K562 (cell line): ENCODE data around the gene RRAD. TPM values are rescaled to one million over a fixed set of nuclear protein-coding genes. Genes with fewer than 3 reads are reported as not detected.

Experiments
- ARHGAP35 ChIP-seq: fragments of 450-650 bp; IDR thresholded peaks from 2 replicates; pipeline ENCODE4 v1.6.1; 2018; ENCODE audit not compliant: partially characterized antibody
- ARID1B ChIP-seq: fragments of 450-650 bp; IDR thresholded peaks from 2 replicates; pipeline ENCODE4 v1.6.1; 2016; ENCODE audit warnings: antibody characterized with exemption, mild to moderate bottlenecking, inconsistent platforms
- BDP1 ChIP-seq: IDR thresholded peaks from 3 replicates; pipeline ENCODE4 v1.6.1; 2011; ENCODE audit not compliant: insufficient read length, insufficient read depth
- CAMTA2 ChIP-seq: fragments of 250-450 bp; sonication (Bioruptor Pico); conservative IDR thresholded peaks from 2 replicates; pipeline ENCODE4 v1.5.1; 2022
- COPS2 ChIP-seq: fragments of 450-650 bp; conservative IDR thresholded peaks from 2 replicates; pipeline ENCODE4 v1.6.1; 2016; ENCODE audit warnings: mild to moderate bottlenecking, moderate library complexity
- E2F8 ChIP-seq: fragments of 450-650 bp; IDR thresholded peaks from 2 replicates; pipeline ENCODE4 v1.7.1; 2018; ENCODE audit warnings: mild to moderate bottlenecking, low read depth; ENCODE audit not compliant: partially characterized antibody
- EP300 ChIP-seq: IDR thresholded peaks from 2 replicates; pipeline ENCODE4 v1.6.1; 2012; ENCODE audit warnings: low read length, improper control_type of control experiment
- ERF ChIP-seq: fragments of 450-650 bp; formaldehyde crosslinking; IDR thresholded peaks from 2 replicates; pipeline ENCODE4 v1.4.0; 2020; ENCODE audit warnings: mild to moderate bottlenecking, mixed read lengths
- ETV5 ChIP-seq: sonication (generic); formaldehyde crosslinking; IDR thresholded peaks from 2 replicates; pipeline ENCODE4 v1.4.0; 2020; ENCODE audit warnings: low read depth, mild to moderate bottlenecking, missing genetic modification reagents
- MEF2A ChIP-seq: IDR thresholded peaks from 2 replicates; pipeline ENCODE4 v1.6.1; 2011; ENCODE audit warnings: low read depth, mild to moderate bottlenecking, low read length, moderate library complexity; ENCODE audit not compliant: control insufficient read depth
- NRF1 ChIP-seq, 2 experiments: fragments of 450-650 bp; IDR thresholded peaks in 1 of 2; conservative IDR thresholded peaks in 1 of 2; 2 replicates each; pipeline ENCODE4 v1.6.1; 2014; ENCODE audit warnings: mild to moderate bottlenecking in 2 of 2
- RFX7 ChIP-seq: fragments of 250-450 bp; sonication (Bioruptor Pico); IDR thresholded peaks from 2 replicates; pipeline ENCODE4 v1.5.1; 2021; ENCODE audit warnings: mild to moderate bottlenecking
- TAF15 ChIP-seq: fragments of 200-400 bp; formaldehyde crosslinking; IDR thresholded peaks from 2 replicates; pipeline ENCODE4 v1.6.1; 2017; ENCODE audit warnings: mild to moderate bottlenecking, low read depth, low read length, moderate library complexity
- TRIM24 ChIP-seq, 2 experiments: fragments of 450-650 bp; IDR thresholded peaks; 2 replicates each; pipeline ENCODE4 v1.6.1; 2016
- U2AF1 ChIP-seq: fragments of 200-400 bp; formaldehyde crosslinking; optimal IDR thresholded peaks from 2 replicates; pipeline ENCODE3; 2017; ENCODE audit warnings: mild to moderate bottlenecking, low read depth, low read length, moderate library complexity
- USF2 ChIP-seq: sonication (generic); formaldehyde crosslinking; IDR thresholded peaks from 2 replicates; pipeline ENCODE4 v1.5.0; 2020; ENCODE audit warnings: missing genetic modification reagents
- ZBTB26 ChIP-seq: fragments of 450-650 bp; formaldehyde crosslinking; IDR thresholded peaks from 2 replicates; pipeline ENCODE4 v1.4.0; 2022; ENCODE audit warnings: missing genetic modification characterization
- ZKSCAN1 ChIP-seq: fragments of 150-350 bp; IDR thresholded peaks from 2 replicates; pipeline ENCODE4 v1.6.1; 2016; ENCODE audit warnings: low read depth, low read length
- ZNF134 ChIP-seq: fragments of 250-450 bp; sonication (Bioruptor Pico); conservative IDR thresholded peaks from 2 replicates; pipeline ENCODE4 v1.4.0; 2020
- polyA plus RNA-seq, 8 experiments: library from polyadenylated mRNA; depleted of rRNA in 4 of 8; stranded (reverse) in 5 of 8; unstranded in 3 of 8; fragments of >200 nt; fragmentation: Nextera tagmentation in 2 of 8; fragmentation: Illumina TruSeq in 1 of 8; extraction: Ambion mirVana in 2 of 8; extraction: Trizol in 1 of 8; gene quantifications; 2 replicates each; pipeline versions ENCODE4 v1.2.1 to v1.2.3, GENCODE V29; 2011 to 2014; ENCODE audit warnings: inconsistent platforms in 1 of 8, missing spikeins in 1 of 8
- total RNA-seq, 7 experiments: library from RNA; depleted of rRNA in 6 of 7; stranded (reverse); fragments of >200 nt in 6 of 7; fragmentation: Illumina TruSeq in 2 of 7; extraction: Trizol in 2 of 7; gene quantifications; 2 replicates each; pipeline versions ENCODE4 v1.2.1 to v1.2.3, GENCODE V29; 2011 to 2021; ENCODE audit warnings: low replicate concordance in 1 of 7
- TF ChIP-seq, protein P1 (sequence below), 3 experiments: IDR thresholded peaks in 2 of 3; conservative IDR thresholded peaks in 1 of 3; 2 replicates each; pipeline ENCODE4 v1.5.1; 2011 to 2012; ENCODE audit warnings: low read length in 3 of 3, mild to moderate bottlenecking in 3 of 3, control low read depth in 2 of 3, improper control_type of control experiment in 1 of 3, inconsistent platforms in 1 of 3, low read depth in 1 of 3, mixed read lengths in 1 of 3, moderate library complexity in 1 of 3; ENCODE audit not compliant: insufficient read depth in 2 of 3
- TF ChIP-seq, protein P2 (sequence below): IDR thresholded peaks from 2 replicates; pipeline ENCODE4 v1.6.1; 2016; ENCODE audit warnings: missing genetic modification characterization, missing compliant biosample characterization

The RRAD gene
- total and polyA plus RNA-seq, 9 of the 15 experiments (the other 6 are each of a cell fraction or from before 2014, with no cell fraction given): 0.09 to 0.20 (median 0.13) TPM; not detected in 5

GRCh38 chr16:66872943-66873684, 52.2 kb downstream of the RRAD start (continued):
- TF ChIP-seq E2F8 (no peak), COPS2 (no peak), TRIM24 (IDR thresholded peaks at IDR 0.05) (no peak), RFX7 (no peak), EP300 (peak; percentile 4; the same call in 1 of the 2 replicates), ERF (CRISPR knock-in tag) (0 out of 2 replicates have a peak, but pooled peaks have one; percentile 40), NRF1 (conservative IDR thresholded peaks at IDR 0.05 in 1 of 2, IDR thresholded peaks at IDR 0.05 in 1 of 2) (peak; percentile 85 to 86), ARHGAP35 (no peak), TAF15 (no peak), ZKSCAN1 (no peak), ETV5 (CRISPR knock-in tag) (peak; percentile 69), MEF2A (no peak), ZBTB26 (CRISPR knock-in tag) (no peak), CAMTA2 (CRISPR knock-in tag) (no peak), USF2 (no peak), U2AF1 (no peak), BDP1 (no peak), ARID1B (peak; percentile 60), ZNF134 (CRISPR knock-in tag) (no peak)
- TF ChIP-seq, protein P1, sequence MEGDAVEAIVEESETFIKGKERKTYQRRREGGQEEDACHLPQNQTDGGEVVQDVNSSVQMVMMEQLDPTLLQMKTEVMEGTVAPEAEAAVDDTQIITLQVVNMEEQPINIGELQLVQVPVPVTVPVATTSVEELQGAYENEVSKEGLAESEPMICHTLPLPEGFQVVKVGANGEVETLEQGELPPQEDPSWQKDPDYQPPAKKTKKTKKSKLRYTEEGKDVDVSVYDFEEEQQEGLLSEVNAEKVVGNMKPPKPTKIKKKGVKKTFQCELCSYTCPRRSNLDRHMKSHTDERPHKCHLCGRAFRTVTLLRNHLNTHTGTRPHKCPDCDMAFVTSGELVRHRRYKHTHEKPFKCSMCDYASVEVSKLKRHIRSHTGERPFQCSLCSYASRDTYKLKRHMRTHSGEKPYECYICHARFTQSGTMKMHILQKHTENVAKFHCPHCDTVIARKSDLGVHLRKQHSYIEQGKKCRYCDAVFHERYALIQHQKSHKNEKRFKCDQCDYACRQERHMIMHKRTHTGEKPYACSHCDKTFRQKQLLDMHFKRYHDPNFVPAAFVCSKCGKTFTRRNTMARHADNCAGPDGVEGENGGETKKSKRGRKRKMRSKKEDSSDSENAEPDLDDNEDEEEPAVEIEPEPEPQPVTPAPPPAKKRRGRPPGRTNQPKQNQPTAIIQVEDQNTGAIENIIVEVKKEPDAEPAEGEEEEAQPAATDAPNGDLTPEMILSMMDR (IDR thresholded peaks at IDR 0.05 in 2 of 3, conservative IDR thresholded peaks at IDR 0.05 in 1 of 3; ENCODE audit: insufficient read depth in 2 of 3, low read depth in 1 of 3, low read length in 3 of 3): peak; percentile 94 to 97 (median 95)
- TF ChIP-seq, protein P2, sequence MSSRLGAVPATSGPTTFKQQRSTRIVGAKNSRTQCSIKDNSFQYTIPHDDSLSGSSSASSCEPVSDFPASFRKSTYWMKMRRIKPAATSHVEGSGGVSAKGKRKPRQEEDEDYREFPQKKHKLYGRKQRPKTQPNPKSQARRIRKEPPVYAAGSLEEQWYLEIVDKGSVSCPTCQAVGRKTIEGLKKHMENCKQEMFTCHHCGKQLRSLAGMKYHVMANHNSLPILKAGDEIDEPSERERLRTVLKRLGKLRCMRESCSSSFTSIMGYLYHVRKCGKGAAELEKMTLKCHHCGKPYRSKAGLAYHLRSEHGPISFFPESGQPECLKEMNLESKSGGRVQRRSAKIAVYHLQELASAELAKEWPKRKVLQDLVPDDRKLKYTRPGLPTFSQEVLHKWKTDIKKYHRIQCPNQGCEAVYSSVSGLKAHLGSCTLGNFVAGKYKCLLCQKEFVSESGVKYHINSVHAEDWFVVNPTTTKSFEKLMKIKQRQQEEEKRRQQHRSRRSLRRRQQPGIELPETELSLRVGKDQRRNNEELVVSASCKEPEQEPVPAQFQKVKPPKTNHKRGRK (tag): peak; percentile 50; the same call in 1 of the 2 replicates
